Tibial nerve (tissue), 3 donors: Measurements from ENCODE around the gene FABP3.

ENCODE experiments used
- POLR2A ChIP-seq, 2 donors: fragments of 450-650 bp; IDR thresholded peaks; one replicate each; pipeline ENCODE4 v1.6.1; 2017; ENCODE audit warnings: antibody characterized with exemption in 2 of 2, mild to moderate bottlenecking in 2 of 2, moderate library complexity in 2 of 2
- TF ChIP-seq, protein P1 (sequence below), 5 experiments: fragments of 200-600 bp in 3 of 5; fragments of 450-650 bp in 2 of 5; sonication (generic) in 3 of 5; IDR thresholded peaks; one replicate each; pipeline ENCODE4 v1.5.1; 2016 to 2019; ENCODE audit warnings: antibody characterized with exemption in 5 of 5, mild to moderate bottlenecking in 3 of 5, moderate library complexity in 2 of 5

DNA sequence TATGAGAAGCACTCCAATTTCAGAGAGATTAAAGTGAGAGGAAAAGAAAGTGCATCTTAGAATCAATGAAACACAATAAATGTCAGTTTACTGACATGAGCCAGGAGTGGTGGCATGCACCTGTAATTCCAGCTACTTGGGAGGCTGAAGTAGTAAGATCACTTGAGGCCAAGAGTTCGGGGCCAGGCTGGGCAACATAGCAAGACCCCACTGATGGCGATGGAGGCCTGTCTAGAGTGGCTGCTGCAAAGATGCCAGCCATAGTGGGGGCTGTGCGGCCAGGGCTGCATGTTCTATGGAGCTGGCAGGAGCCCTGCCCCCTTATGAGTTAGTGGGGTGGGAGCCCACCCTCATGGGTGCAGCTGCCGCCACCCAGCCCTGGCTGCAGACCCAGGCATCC is 48.8 kb downstream of the FABP3 start:
- TF ChIP-seq POLR2A (IDR thresholded peaks at IDR 0.05) = no peak
- TF ChIP-seq, protein P1, sequence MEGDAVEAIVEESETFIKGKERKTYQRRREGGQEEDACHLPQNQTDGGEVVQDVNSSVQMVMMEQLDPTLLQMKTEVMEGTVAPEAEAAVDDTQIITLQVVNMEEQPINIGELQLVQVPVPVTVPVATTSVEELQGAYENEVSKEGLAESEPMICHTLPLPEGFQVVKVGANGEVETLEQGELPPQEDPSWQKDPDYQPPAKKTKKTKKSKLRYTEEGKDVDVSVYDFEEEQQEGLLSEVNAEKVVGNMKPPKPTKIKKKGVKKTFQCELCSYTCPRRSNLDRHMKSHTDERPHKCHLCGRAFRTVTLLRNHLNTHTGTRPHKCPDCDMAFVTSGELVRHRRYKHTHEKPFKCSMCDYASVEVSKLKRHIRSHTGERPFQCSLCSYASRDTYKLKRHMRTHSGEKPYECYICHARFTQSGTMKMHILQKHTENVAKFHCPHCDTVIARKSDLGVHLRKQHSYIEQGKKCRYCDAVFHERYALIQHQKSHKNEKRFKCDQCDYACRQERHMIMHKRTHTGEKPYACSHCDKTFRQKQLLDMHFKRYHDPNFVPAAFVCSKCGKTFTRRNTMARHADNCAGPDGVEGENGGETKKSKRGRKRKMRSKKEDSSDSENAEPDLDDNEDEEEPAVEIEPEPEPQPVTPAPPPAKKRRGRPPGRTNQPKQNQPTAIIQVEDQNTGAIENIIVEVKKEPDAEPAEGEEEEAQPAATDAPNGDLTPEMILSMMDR (IDR thresholded peaks at IDR 0.05) = no peak
